ENCODE results near the gene GRM1.

- TF ChIP-seq, protein P1, sequence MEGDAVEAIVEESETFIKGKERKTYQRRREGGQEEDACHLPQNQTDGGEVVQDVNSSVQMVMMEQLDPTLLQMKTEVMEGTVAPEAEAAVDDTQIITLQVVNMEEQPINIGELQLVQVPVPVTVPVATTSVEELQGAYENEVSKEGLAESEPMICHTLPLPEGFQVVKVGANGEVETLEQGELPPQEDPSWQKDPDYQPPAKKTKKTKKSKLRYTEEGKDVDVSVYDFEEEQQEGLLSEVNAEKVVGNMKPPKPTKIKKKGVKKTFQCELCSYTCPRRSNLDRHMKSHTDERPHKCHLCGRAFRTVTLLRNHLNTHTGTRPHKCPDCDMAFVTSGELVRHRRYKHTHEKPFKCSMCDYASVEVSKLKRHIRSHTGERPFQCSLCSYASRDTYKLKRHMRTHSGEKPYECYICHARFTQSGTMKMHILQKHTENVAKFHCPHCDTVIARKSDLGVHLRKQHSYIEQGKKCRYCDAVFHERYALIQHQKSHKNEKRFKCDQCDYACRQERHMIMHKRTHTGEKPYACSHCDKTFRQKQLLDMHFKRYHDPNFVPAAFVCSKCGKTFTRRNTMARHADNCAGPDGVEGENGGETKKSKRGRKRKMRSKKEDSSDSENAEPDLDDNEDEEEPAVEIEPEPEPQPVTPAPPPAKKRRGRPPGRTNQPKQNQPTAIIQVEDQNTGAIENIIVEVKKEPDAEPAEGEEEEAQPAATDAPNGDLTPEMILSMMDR (conservative IDR thresholded peaks at IDR 0.05; ENCODE audit: low read length), result no peak
- no peak for TF ChIP-seq EZH2phosphoT487 (IDR thresholded peaks at IDR 0.05; ENCODE audit: borderline replicate concordance)
These were observed 196.1 kb downstream of the GRM1 start for GRCh38 chr6:146224988-146225387.

Data from Loucy (cell line).